ENCODE data around the gene GALE. TPM values are rescaled to one million over a fixed set of nuclear protein-coding genes. Genes with fewer than 3 reads are reported as not detected.

Gene GALE
- total and polyA plus RNA-seq, 2 donors from 2014 or later, result 68.1 to 73.7 TPM

GRCh38 chr1:23776217-23776616 is 24.3 kb downstream of the GALE start:
- DNase-seq, result no peak
- peaks cover 0 to 4% (median 2%) of the 10 kb centered on the region in 3 donors for H3K36me3 ChIP-seq (ENCODE audit: control insufficient read depth in 2 of 3, insufficient read depth in 3 of 3, low read length in 3 of 3)
- H3K9ac ChIP-seq (ENCODE audit: low read length in 3 of 3), result no peak overlapping the region
- H3K4me3 ChIP-seq (ENCODE audit: low read length in 3 of 3), result no peak overlapping the region
- H3K27me3 ChIP-seq (ENCODE audit: control insufficient read depth, insufficient read depth, low read length), result no peaks in the 10 kb centered on the region
- no peak for FAIRE-seq
- TF ChIP-seq, protein P1, sequence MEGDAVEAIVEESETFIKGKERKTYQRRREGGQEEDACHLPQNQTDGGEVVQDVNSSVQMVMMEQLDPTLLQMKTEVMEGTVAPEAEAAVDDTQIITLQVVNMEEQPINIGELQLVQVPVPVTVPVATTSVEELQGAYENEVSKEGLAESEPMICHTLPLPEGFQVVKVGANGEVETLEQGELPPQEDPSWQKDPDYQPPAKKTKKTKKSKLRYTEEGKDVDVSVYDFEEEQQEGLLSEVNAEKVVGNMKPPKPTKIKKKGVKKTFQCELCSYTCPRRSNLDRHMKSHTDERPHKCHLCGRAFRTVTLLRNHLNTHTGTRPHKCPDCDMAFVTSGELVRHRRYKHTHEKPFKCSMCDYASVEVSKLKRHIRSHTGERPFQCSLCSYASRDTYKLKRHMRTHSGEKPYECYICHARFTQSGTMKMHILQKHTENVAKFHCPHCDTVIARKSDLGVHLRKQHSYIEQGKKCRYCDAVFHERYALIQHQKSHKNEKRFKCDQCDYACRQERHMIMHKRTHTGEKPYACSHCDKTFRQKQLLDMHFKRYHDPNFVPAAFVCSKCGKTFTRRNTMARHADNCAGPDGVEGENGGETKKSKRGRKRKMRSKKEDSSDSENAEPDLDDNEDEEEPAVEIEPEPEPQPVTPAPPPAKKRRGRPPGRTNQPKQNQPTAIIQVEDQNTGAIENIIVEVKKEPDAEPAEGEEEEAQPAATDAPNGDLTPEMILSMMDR (IDR thresholded peaks at IDR 0.05; ENCODE audit: borderline replicate concordance, extremely low read depth, insufficient read depth), result no peak
- peaks cover 0 to 17% (median 13%) of the 10 kb centered on the region in 3 donors for H3K4me1 ChIP-seq (ENCODE audit: control insufficient read depth in 2 of 3, insufficient read depth in 2 of 3, low read depth in 1 of 3, low read length in 3 of 3)
- intact Hi-C loops (cut with DNase I), result no loop called here
- H3K9me3 ChIP-seq (ENCODE audit: control insufficient read depth in 2 of 3, insufficient read depth in 1 of 3, low read length in 3 of 3), result no peaks in the 10 kb centered on the region
- H3K27ac ChIP-seq (ENCODE audit: low read depth in 2 of 2, low read length in 2 of 2), result no peak overlapping the region

- Histone ChIP-seq H3K9me3 (ENCODE audit: control insufficient read depth in 2 of 3, insufficient read depth in 1 of 3, low read length in 3 of 3) (no peaks in the 10 kb centered on the region), H3K27me3 (ENCODE audit: control insufficient read depth, insufficient read depth, low read length) (no peaks in the 10 kb centered on the region), H3K36me3 (ENCODE audit: control insufficient read depth in 2 of 3, insufficient read depth in 3 of 3, low read length in 3 of 3) (no peaks in the 10 kb centered on the region), H3K4me1 (ENCODE audit: control insufficient read depth in 2 of 3, insufficient read depth in 2 of 3, low read depth in 1 of 3, low read length in 3 of 3) (peaks cover 0 to 14% (median 10%) of the 10 kb centered on the region in 3 donors), H3K4me3 (ENCODE audit: low read length in 3 of 3) (no peak overlapping the region), H3K27ac (ENCODE audit: low read depth in 2 of 2, low read length in 2 of 2) (no peak overlapping the region), H3K9ac (ENCODE audit: low read length in 3 of 3) (no peak overlapping the region)
- intact Hi-C loops (cut with DNase I), result no loop called here
- FAIRE-seq (no peak), DNase-seq (no peak)
- TF ChIP-seq, protein P1 (IDR thresholded peaks at IDR 0.05; ENCODE audit: borderline replicate concordance, extremely low read depth, insufficient read depth), result no peak
Observed at GRCh38 chr1:23774174-23774880, 26.2 kb downstream of the GALE start.

DNA sequence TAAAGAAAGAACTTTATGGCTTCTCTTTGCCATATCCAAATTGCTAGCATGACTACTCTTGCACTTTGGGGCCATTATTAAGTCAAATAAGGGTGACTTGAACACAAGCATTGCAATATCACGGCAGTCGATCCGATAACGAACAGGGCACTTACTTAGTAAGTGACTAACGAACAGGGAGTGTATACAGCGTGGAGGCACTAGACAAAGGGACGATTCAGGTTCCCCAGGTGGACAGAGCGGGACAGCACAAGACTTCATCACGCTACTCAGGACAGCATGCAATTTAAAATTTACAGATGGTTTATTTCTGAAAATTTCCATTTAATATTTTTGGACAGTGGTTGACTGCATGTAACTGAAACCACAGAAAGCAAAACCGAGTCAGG is 27.7 kb downstream of the GALE start:
- intact Hi-C loops (cut with DNase I), result no loop called here
- Histone ChIP-seq H3K27ac (ENCODE audit: low read depth in 2 of 2, low read length in 2 of 2) (no peak overlapping the region), H3K4me3 (ENCODE audit: low read length in 3 of 3) (no peak overlapping the region), H3K9ac (ENCODE audit: low read length in 3 of 3) (no peak overlapping the region), H3K9me3 (ENCODE audit: control insufficient read depth in 2 of 3, insufficient read depth in 1 of 3, low read length in 3 of 3) (no peaks in the 10 kb centered on the region), H3K4me1 (ENCODE audit: control insufficient read depth in 2 of 3, insufficient read depth in 2 of 3, low read depth in 1 of 3, low read length in 3 of 3) (peaks cover 0 to 10% (median 2%) of the 10 kb centered on the region in 3 donors), H3K36me3 (ENCODE audit: control insufficient read depth in 2 of 3, insufficient read depth in 3 of 3, low read length in 3 of 3) (peaks cover 0 to 3% (median 0%) of the 10 kb centered on the region in 3 donors), H3K27me3 (ENCODE audit: control insufficient read depth, insufficient read depth, low read length) (no peaks in the 10 kb centered on the region)
- no peak for DNase-seq
- TF ChIP-seq, protein P1 (IDR thresholded peaks at IDR 0.05; ENCODE audit: borderline replicate concordance, extremely low read depth, insufficient read depth), result no peak
- no peak for FAIRE-seq

Data from kidney (tissue), 14 donors.